NOMO-1 treated with DMSO at 0.1 percent for 48 hours (cell line): ENCODE measurements around the gene HSPBP1.

Source experiments
- DNase-seq: peaks from one replicate; lab custom pipeline; 2025; ENCODE audit not compliant: unreplicated experiment; lab: John Stamatoyannopoulos, UW

The HSPBP1 gene

GRCh38 chr19:55276720-55277430 lies 3.0 kb downstream of the HSPBP1 start:
- peak; percentile 75 for DNase-seq

GRCh38 chr19:55275851-55276719 lies 3.8 kb downstream of the HSPBP1 start:
- DNase-seq: peak; percentile 67

- DNase-seq: no peak
Observed at GRCh38 chr19:55273978-55274707, 5.8 kb downstream of the HSPBP1 start.

GRCh38 chr19:55272142-55272541 lies 7.8 kb downstream of the HSPBP1 start:
- DNase-seq: no peak

GRCh38 chr19:55270172-55270942 lies 9.6 kb downstream of the HSPBP1 start:
- no peak for DNase-seq

- no peak for DNase-seq
Observed at GRCh38 chr19:55269299-55269698, 10.6 kb downstream of the HSPBP1 start.

- no peak for DNase-seq
Observed at GRCh38 chr19:55266840-55267239, 13.1 kb downstream of the HSPBP1 start.

- no peak for DNase-seq
Observed at GRCh38 chr19:55266404-55266803, 13.5 kb downstream of the HSPBP1 start.

- DNase-seq: no peak
Observed at GRCh38 chr19:55265723-55266386, 14.1 kb downstream of the HSPBP1 start.

GRCh38 chr19:55265173-55265572 lies 14.7 kb downstream of the HSPBP1 start:
- no peak for DNase-seq

- DNase-seq: no peak
Observed at GRCh38 chr19:55264531-55264930, 15.4 kb downstream of the HSPBP1 start.

- no peak for DNase-seq
Observed at GRCh38 chr19:55262359-55262758, 17.6 kb downstream of the HSPBP1 start.

- no peak for DNase-seq
Observed at GRCh38 chr19:55261671-55262126, 18.2 kb downstream of the HSPBP1 start.

GRCh38 chr19:55259540-55260210 lies 20.2 kb downstream of the HSPBP1 start:
- DNase-seq: no peak

- DNase-seq: peak; percentile 99
Observed at GRCh38 chr19:55258828-55259539, 20.9 kb downstream of the HSPBP1 start, which contains the start of gene PPP6R1. Gene PPP6R1, minus strand, starts transcription at chr19:55259017. Its CDS starts 11,914 bp downstream, at chr19:55247103.

GRCh38 chr19:55258476-55258827 lies 21.5 kb downstream of the HSPBP1 start:
- DNase-seq: no peak

GRCh38 chr19:55257461-55258420 lies 22.2 kb downstream of the HSPBP1 start:
- peak; percentile 15 for DNase-seq
